HEK293T (cell line): ENCODE measurements around the gene SLC25A13.
A peak's percentile ranks its signal among the peaks of the same experiment; 100 is the strongest.
"Not testable (repeated sequence)": the region's sequence is repeated elsewhere in the genome, so short reads cannot be mapped to it uniquely, and the experiment has no call there.

Experiments
- CTCF ChIA-PET: fragments of 350-600 bp; formaldehyde crosslinking; extraction: SDS; loops from one replicate; lab custom pipeline; 2021; ENCODE audit warnings: antibody characterized with exemption, inconsistent platforms; lab: Yijun Ruan, JAX
- POLR2A ChIA-PET: fragments of 350-600 bp; formaldehyde crosslinking; extraction: SDS; loops from one replicate; lab custom pipeline; 2020; ENCODE audit warnings: antibody characterized with exemption, inconsistent platforms; lab: Yijun Ruan, JAX
- DNase-seq: peaks from one replicate; pipeline ENCODE4 v3.0.0; 2012; ENCODE audit warnings: mixed read lengths; ENCODE audit errors: extremely low spot score
- ARNT ChIP-seq: fragments of 450-650 bp; IDR thresholded peaks from 2 replicates; pipeline ENCODE4 v1.6.1; 2017; ENCODE audit warnings: mild to moderate bottlenecking
- BHLHE40 ChIP-seq: fragments of 450-650 bp; IDR thresholded peaks from 2 replicates; pipeline ENCODE4 v1.6.1; 2016; ENCODE audit warnings: mild to moderate bottlenecking, moderate library complexity, borderline replicate concordance
- CTBP1 ChIP-seq: fragments of 450-650 bp; IDR thresholded peaks from 2 replicates; pipeline ENCODE4 v1.6.1; 2016; ENCODE audit warnings: borderline replicate concordance
- ELF4 ChIP-seq: fragments of 450-650 bp; IDR thresholded peaks from 2 replicates; pipeline ENCODE4 v1.6.1; 2017; ENCODE audit warnings: antibody characterized with exemption
- FOXA1 ChIP-seq: fragments of 450-650 bp; IDR thresholded peaks from 2 replicates; pipeline ENCODE4 v1.6.1; 2016; ENCODE audit warnings: mild to moderate bottlenecking
- FOXK2 ChIP-seq: fragments of 450-650 bp; IDR thresholded peaks from 2 replicates; pipeline ENCODE4 v1.6.1; 2016; ENCODE audit warnings: mild to moderate bottlenecking
- FOXM1 ChIP-seq: fragments of 450-650 bp; IDR thresholded peaks from 2 replicates; pipeline ENCODE4 v1.6.1; 2017; ENCODE audit warnings: mild to moderate bottlenecking, borderline replicate concordance
- HDGF ChIP-seq: fragments of 450-650 bp; IDR thresholded peaks from 2 replicates; pipeline ENCODE4 v1.6.1; 2017; ENCODE audit warnings: antibody characterized with exemption, borderline replicate concordance
- L3MBTL2 ChIP-seq: fragments of 450-650 bp; conservative IDR thresholded peaks from 2 replicates; pipeline ENCODE4 v1.6.1; 2016; ENCODE audit warnings: mild to moderate bottlenecking
- LEF1 ChIP-seq: fragments of 450-650 bp; IDR thresholded peaks from 2 replicates; pipeline ENCODE4 v1.6.1; 2017; ENCODE audit warnings: mild to moderate bottlenecking, borderline replicate concordance
- NFRKB ChIP-seq: fragments of 450-650 bp; IDR thresholded peaks from 2 replicates; pipeline ENCODE4 v1.6.1; 2016; ENCODE audit warnings: mild to moderate bottlenecking, moderate library complexity
- PKNOX1 ChIP-seq: fragments of 450-650 bp; IDR thresholded peaks from 2 replicates; pipeline ENCODE4 v1.6.1; 2016
- SP1 ChIP-seq: fragments of 450-650 bp; IDR thresholded peaks from 2 replicates; pipeline ENCODE4 v1.6.1; 2017
- SUZ12 ChIP-seq: fragments of 450-650 bp; IDR thresholded peaks from 2 replicates; pipeline ENCODE4 v1.6.1; 2016; ENCODE audit warnings: mild to moderate bottlenecking
- TARDBP ChIP-seq: fragments of 450-650 bp; IDR thresholded peaks from 2 replicates; pipeline ENCODE4 v1.6.1; 2016
- ZNF384 ChIP-seq: fragments of 450-650 bp; IDR thresholded peaks from 2 replicates; pipeline ENCODE4 v1.6.1; 2016

SLC25A13 gene

DNA sequence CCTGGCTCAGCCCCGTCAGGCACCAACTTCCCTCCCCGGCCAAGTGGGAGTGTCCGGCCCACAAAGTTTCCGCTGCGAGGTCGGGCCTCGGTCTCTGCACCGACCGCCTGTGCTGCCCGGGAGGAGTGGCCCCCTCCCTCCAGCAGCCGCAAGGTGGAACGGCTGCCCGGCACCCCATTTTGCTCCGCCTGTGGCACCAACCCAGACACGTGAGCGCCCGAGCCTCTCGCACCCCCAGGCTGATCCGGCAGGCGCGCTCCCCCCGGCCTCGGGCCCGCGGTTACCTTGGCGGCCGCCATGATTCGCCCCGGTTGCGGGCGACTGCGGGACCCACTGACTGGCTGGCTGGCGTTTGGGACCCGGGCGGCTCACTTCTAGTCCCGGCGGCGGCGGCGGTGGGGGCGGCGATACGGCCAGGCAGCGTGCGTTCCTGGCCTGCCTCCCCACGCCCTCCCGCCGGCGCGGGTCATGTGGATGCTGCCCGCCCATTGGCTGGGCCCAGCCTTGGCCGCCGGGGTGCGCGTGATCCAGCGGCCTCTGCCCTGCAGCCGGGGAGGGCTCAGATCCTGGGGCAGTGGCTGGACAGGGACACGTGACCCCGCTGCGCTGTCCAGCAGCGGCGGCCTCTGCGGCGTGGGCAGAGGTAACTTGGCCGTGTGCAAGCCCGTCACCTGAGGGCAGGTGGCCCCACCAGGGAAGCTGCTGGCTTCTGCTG, at the start of gene SLC25A13:
SLC25A13 (minus strand) TSS at position 441 of the 715 bp plus-strand sequence; CDS start at position 299, 142 bp downstream.
- ChIA-PET POLR2A (interaction anchor here (1.0 kb wide), 1 partner anchor 18 kb away, joined by 3 read pairs; no protein-coding TSS in a partner anchor), CTCF (no interaction called here)
- TF ChIP-seq LEF1 (0 out of 2 replicates have a peak, but pooled peaks have one; percentile 11), ELF4 (no peak), FOXA1 (no peak), HDGF (0 out of 2 replicates have a peak, but pooled peaks have one; percentile 69), SUZ12 (no peak), TARDBP (no peak), FOXK2 (no peak), ARNT (no peak), FOXM1 (no peak), L3MBTL2 (peak; percentile 90)
- DNase-seq: peak; percentile 82

- DNase-seq, POLR2A ChIA-PET, CTCF ChIA-PET: not testable (repeated sequence)
Observed at GRCh38 chr7:96365916-96366315, 44.0 kb upstream of the SLC25A13 start.

- ChIA-PET CTCF (no interaction called here), POLR2A (no interaction called here)
- DNase-seq: no peak
- TF ChIP-seq FOXA1 (no peak), L3MBTL2 (no peak), ARNT (no peak), ZNF384 (no peak), SP1 (no peak), PKNOX1 (no peak), BHLHE40 (no peak)
Observed at GRCh38 chr7:96361116-96361857, 39.4 kb upstream of the SLC25A13 start.

DNA sequence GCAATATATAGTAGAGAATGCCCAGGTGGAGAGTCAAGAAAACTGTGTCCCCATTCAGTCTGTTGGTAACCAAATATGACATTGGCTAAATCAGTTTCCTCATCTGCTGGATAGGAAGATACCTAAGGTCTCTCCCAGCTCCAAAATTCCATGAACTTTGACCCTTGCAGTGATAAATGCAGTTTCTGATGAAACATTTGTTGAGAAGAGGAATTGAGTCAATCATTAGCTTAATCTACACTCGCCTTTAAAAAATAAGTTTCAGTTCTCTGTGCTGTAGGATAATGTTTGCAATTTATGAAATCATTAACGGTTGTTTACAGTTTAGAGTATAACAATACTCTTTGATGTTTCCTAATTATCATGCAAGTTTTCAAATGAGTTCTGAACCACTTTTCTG, 38.0 kb upstream of the SLC25A13 start:
- TF ChIP-seq CTBP1 (no peak), ZNF384 (no peak), BHLHE40 (no peak), NFRKB (no peak), L3MBTL2 (no peak), HDGF (no peak), SUZ12 (no peak), TARDBP (no peak), ELF4 (no peak), PKNOX1 (no peak), ARNT (no peak), FOXA1 (no peak), SP1 (no peak), FOXK2 (no peak), LEF1 (no peak), FOXM1 (no peak)
- ChIA-PET POLR2A (no interaction called here), CTCF (no interaction called here)
- DNase-seq: no peak

- DNase-seq, CTCF ChIA-PET, POLR2A ChIA-PET: not testable (repeated sequence)
Observed at GRCh38 chr7:96358236-96358971, 36.5 kb upstream of the SLC25A13 start.

GRCh38 chr7:96355990-96356506, 34.1 kb upstream of the SLC25A13 start:
- POLR2A ChIA-PET: no interaction called here
- CTCF ChIA-PET: no interaction called here
- TF ChIP-seq NFRKB (no peak), CTBP1 (no peak), ZNF384 (no peak), TARDBP (no peak), HDGF (no peak), FOXA1 (no peak), BHLHE40 (no peak), FOXM1 (no peak), LEF1 (no peak), FOXK2 (no peak)
- no peak for DNase-seq

GRCh38 chr7:96354881-96355280, 33.0 kb upstream of the SLC25A13 start:
- DNase-seq: no peak
- ChIA-PET CTCF (no interaction called here), POLR2A (no interaction called here)
- TF ChIP-seq ELF4: no peak
- no peak for TF ChIP-seq L3MBTL2
- no peak for TF ChIP-seq CTBP1
- no peak for TF ChIP-seq ZNF384
- no peak for TF ChIP-seq FOXA1
- TF ChIP-seq NFRKB: no peak
- no peak for TF ChIP-seq SP1
- TF ChIP-seq SUZ12: no peak
- no peak for TF ChIP-seq HDGF
- TF ChIP-seq BHLHE40: no peak
- TF ChIP-seq TARDBP: no peak
